Measurements from ENCODE around the gene TGFB1I1. TPM values are rescaled to one million over a fixed set of nuclear protein-coding genes. Genes with fewer than 3 reads are reported as not detected.
A peak's percentile ranks its signal among the peaks of the same experiment; 100 is the strongest.
"Not testable (repeated sequence)": the region's sequence is repeated elsewhere in the genome, so short reads cannot be mapped to it uniquely, and the experiment has no call there.

The TGFB1I1 gene
- total RNA-seq, 6 experiments from 2014 or later, result 163 to 209 (median 191) TPM

DNA sequence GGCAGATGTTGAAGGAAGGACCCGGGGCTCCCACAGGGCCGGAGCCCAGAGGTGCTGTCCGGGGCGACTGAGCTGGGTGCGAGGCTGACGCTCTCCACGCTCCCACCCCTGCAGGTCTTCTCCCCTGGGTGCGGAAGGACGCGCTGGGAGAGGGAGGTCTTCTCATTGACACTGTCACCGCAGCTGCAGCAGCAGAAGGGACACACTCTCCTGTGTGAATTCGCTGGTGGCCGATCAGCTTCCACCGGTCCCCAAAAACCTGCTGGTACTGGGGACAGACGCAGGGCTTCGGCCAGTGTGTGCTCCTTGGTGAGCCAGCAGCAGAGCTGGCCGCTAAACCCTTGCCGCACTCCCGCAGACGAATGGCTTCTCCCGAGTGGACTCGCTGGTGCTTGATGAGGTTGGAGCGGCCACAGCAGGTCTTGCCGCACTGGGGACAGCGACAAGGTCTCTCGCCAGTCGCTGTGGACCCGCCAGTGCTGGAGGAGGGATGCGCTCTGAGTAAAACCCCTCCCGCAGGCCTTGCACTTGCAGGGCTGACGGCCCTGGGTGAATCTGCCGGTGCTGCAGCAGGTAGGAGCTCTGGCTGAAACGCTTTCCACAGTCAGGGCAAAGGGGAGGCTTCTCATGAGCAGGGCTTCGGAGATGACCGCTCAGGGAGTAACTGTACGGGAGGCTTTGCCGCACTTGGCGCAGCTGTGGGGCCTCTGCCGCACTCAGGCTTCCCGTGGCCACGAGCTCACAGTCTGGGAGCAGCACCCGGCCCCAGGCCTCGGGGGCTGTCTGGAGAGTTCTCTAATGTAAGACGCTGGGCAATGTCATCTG lies 35.5 kb upstream of the TGFB1I1 start:
- no peak for DNase-seq
- H3K9me3 Mint-ChIP-seq, result no peaks in the 10 kb centered on the region
- no peaks in the 10 kb centered on the region for H3K36me3 Mint-ChIP-seq (ENCODE audit: low read depth)
- H3K4me1 Mint-ChIP-seq (ENCODE audit: low read depth), result peaks cover 12% of the 10 kb centered on the region
- H3K27me3 Mint-ChIP-seq (ENCODE audit: insufficient read depth), result peaks cover 4% of the 10 kb centered on the region
- no peak overlapping the region for H3K4me3 Mint-ChIP-seq
- TF ChIP-seq, protein P1, sequence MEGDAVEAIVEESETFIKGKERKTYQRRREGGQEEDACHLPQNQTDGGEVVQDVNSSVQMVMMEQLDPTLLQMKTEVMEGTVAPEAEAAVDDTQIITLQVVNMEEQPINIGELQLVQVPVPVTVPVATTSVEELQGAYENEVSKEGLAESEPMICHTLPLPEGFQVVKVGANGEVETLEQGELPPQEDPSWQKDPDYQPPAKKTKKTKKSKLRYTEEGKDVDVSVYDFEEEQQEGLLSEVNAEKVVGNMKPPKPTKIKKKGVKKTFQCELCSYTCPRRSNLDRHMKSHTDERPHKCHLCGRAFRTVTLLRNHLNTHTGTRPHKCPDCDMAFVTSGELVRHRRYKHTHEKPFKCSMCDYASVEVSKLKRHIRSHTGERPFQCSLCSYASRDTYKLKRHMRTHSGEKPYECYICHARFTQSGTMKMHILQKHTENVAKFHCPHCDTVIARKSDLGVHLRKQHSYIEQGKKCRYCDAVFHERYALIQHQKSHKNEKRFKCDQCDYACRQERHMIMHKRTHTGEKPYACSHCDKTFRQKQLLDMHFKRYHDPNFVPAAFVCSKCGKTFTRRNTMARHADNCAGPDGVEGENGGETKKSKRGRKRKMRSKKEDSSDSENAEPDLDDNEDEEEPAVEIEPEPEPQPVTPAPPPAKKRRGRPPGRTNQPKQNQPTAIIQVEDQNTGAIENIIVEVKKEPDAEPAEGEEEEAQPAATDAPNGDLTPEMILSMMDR (IDR thresholded peaks at IDR 0.05), result no peak
- H3K27ac Mint-ChIP-seq, result no peak overlapping the region

GRCh38 chr16:31438414-31438813 lies 33.5 kb upstream of the TGFB1I1 start:
- no peak overlapping the region for H3K4me3 Mint-ChIP-seq
- DNase-seq, result no peak

GRCh38 chr16:31439023-31439422 lies 32.9 kb upstream of the TGFB1I1 start:
- not testable (repeated sequence) for H3K27me3 Mint-ChIP-seq (ENCODE audit: insufficient read depth); H3K4me3 Mint-ChIP-seq; H3K9me3 Mint-ChIP-seq; DNase-seq; H3K27ac Mint-ChIP-seq; H3K36me3 Mint-ChIP-seq (ENCODE audit: low read depth)
- peaks cover 23% of the 10 kb centered on the region for H3K4me1 Mint-ChIP-seq (ENCODE audit: low read depth)

More at GRCh38 chr16:31438414-31438813, 33.5 kb upstream of the TGFB1I1 start:
- H3K27me3 Mint-ChIP-seq (ENCODE audit: insufficient read depth), result peaks cover 9% of the 10 kb centered on the region
- peaks cover 23% of the 10 kb centered on the region for H3K4me1 Mint-ChIP-seq (ENCODE audit: low read depth)
- TF ChIP-seq, protein P1 (IDR thresholded peaks at IDR 0.05), result no peak
- no peaks in the 10 kb centered on the region for H3K9me3 Mint-ChIP-seq
- no peak overlapping the region for H3K27ac Mint-ChIP-seq
- no peaks in the 10 kb centered on the region for H3K36me3 Mint-ChIP-seq (ENCODE audit: low read depth)

DNA sequence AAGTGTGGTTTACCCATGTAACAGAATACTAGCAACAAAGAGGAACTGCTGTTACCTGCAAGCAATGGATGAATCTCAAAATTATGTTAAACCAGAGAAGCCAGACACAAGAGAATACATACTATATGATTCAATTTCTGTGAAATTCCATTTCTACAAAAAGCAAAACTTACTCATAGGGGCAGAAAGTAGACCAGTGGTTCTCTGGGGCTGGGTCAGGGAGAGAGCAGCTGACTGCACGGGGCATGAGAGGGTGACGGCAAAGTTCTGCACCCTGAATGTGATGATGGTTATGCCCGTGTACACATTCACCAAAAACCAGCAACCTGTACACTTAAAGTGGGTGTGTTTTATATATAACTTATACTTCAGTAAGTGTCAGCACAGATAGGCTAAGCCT lies 32.4 kb upstream of the TGFB1I1 start:
- H3K36me3 Mint-ChIP-seq (ENCODE audit: low read depth), result no peaks in the 10 kb centered on the region

DNA sequence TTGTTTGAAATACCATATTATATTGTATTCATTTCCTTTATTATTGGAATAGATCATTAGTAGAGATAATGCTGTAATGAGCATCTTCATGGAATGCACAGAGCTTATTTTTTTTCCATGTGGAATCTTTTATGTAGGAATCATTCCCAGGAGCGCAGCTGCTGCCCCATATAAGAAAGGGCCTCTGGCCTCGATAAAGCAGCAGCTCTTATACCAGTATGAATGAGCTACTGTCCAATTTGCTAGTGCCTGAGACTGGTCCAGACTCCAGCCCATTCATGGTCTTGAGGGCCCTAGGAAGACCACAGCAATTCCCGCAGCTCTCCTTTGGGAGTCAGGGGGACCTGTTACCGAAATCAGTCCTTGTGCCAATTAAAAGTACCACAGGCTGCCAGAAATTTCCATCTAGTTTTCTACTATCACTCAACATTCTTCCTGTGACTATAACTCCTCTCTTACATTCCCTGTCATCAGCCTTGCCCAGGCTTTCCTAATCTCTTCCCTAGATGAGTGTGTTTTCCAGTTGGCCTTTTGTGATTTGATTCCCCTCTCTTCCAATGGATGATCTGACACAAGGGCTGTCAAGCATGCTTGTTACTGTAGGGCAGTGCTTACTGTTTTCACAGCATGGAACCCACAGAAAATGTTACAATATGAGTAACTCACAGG lies 31.3 kb upstream of the TGFB1I1 start:
- Mint-ChIP-seq H3K27ac (no peak overlapping the region), H3K9me3 (no peaks in the 10 kb centered on the region), H3K4me1 (ENCODE audit: low read depth) (peaks cover 23% of the 10 kb centered on the region), H3K36me3 (ENCODE audit: low read depth) (no peaks in the 10 kb centered on the region), H3K27me3 (ENCODE audit: insufficient read depth) (peaks cover 9% of the 10 kb centered on the region; the same call in 1 of the 2 replicates), H3K4me3 (no peak overlapping the region)
- TF ChIP-seq, protein P1 (IDR thresholded peaks at IDR 0.05), result no peak
- DNase-seq, result peak; percentile 18

More for the DNA sequence above, 32.4 kb upstream of the TGFB1I1 start:
- Mint-ChIP-seq H3K4me1 (ENCODE audit: low read depth) (peaks cover 23% of the 10 kb centered on the region), H3K4me3 (no peak overlapping the region), H3K27me3 (ENCODE audit: insufficient read depth) (peaks cover 9% of the 10 kb centered on the region; the same call in 1 of the 2 replicates), H3K27ac (no peak overlapping the region), H3K9me3 (no peaks in the 10 kb centered on the region)
- TF ChIP-seq, protein P1 (IDR thresholded peaks at IDR 0.05), result no peak
- no peak for DNase-seq

- Mint-ChIP-seq H3K4me3 (peak overlapping the region; percentile 82), H3K36me3 (ENCODE audit: low read depth) (no peaks in the 10 kb centered on the region), H3K27me3 (ENCODE audit: insufficient read depth) (peaks cover 8% of the 10 kb centered on the region; the same call in 1 of the 2 replicates), H3K4me1 (ENCODE audit: low read depth) (peaks cover 23% of the 10 kb centered on the region), H3K9me3 (no peaks in the 10 kb centered on the region), H3K27ac (peak overlapping the region; percentile 60; the same call in 1 of the 2 replicates)
- DNase-seq, result no peak
- TF ChIP-seq, protein P1 (IDR thresholded peaks at IDR 0.05), result no peak
Measured at GRCh38 chr16:31441956-31442355, 30.0 kb upstream of the TGFB1I1 start.

- not testable (repeated sequence) for H3K4me3 Mint-ChIP-seq; H3K9me3 Mint-ChIP-seq; H3K27ac Mint-ChIP-seq; H3K27me3 Mint-ChIP-seq (ENCODE audit: insufficient read depth); H3K36me3 Mint-ChIP-seq (ENCODE audit: low read depth); DNase-seq
- peaks cover 13% of the 10 kb centered on the region for H3K4me1 Mint-ChIP-seq (ENCODE audit: low read depth)
Measured at GRCh38 chr16:31445931-31446330, 26.0 kb upstream of the TGFB1I1 start.

All from HFFc6 (cell line).